Ovary (tissue), 3 donors: ENCODE data around the gene CTNNBIP1.

ENCODE experiments used
- CTCF ChIP-seq, 3 donors: fragments of 450-650 bp in 2 of 3; fragments of 200-600 bp in 1 of 3; IDR thresholded peaks; one replicate each; pipeline versions ENCODE4 v1.5.1 to v1.8.0; 2016 to 2022; ENCODE audit warnings: antibody characterized with exemption in 3 of 3, mild to moderate bottlenecking in 1 of 3
- EP300 ChIP-seq: sonication (generic); formaldehyde crosslinking; IDR thresholded peaks from one replicate; pipeline ENCODE4 v1.6.1; 2017; ENCODE audit warnings: antibody characterized with exemption
- donor health status: DM: no; HTN: no; CAD: no.

GRCh38 chr1:9908871-9909233, 1.2 kb downstream of the CTNNBIP1 start:
- TF ChIP-seq CTCF (IDR thresholded peaks at IDR 0.05) (no peak), EP300 (no peak)
